ENCODE results near the gene KRTAP12-2.

DNA sequence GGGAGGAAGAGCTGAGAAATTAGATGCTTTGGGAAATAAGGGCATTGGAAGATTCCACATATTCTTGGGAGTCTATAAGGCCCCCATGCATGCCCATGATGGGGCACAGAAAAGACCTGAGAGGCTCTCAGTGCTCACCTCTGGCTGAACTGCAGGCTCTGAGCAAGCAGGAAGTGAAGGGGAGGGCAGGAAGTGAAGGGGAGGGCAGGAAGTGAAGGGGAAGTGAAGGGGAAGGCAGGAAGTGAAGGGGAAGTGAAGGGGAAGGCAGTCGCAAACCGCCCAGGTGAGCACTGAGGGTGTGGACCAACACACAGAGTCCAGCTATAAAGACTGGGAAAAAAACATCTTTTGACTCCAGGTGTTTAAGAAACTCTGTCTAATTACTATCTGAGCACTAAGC, 36.3 kb downstream of the KRTAP12-2 start:
- no peak for TF ChIP-seq EZH2phosphoT487 (IDR thresholded peaks at IDR 0.05; ENCODE audit: low read length)
- no peak for TF ChIP-seq EZH2 (optimal IDR thresholded peaks at IDR 0.05; ENCODE audit: low read depth, low read length)

Measured in MM.1S (cell line).